Measurements from ENCODE around the gene TMEM266. TPM values are rescaled to one million over a fixed set of nuclear protein-coding genes. Genes with fewer than 3 reads are reported as not detected.

The TMEM266 gene
- total RNA-seq, 1 experiment from 2014 or later, result not detected

DNA sequence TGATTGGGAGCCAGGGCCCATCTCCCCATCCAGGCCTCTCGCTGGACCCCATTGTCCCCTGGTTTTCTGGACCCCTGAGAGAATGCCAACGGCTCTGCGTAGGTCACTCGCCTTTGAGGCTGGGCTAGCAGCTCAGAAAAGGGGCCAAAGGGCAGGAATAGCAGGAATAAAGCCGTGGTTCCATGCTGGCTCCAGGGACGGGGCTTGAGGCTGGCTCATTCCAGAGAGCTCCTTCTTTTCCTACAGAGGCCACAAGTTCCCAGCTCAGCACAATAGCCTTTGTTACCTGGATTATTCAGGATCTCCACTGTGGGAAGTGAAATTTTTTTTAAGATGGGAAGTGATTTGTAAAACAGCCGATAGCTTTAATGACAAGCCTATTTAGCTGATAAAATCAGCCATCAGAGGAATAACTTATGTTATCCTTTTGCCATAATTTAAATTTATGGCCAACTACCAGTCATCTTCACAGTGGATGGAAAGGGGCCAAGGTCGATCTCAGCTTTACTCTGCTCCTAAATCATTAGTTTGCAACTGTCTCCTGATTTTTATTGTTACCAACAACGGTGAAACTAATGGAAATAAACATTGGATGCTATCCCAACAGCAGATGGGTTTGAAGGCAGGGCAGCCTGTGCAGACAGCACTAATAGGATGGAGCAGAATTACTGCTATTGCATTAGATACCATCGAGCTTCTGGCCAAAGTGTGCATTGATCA, 124.3 kb downstream of the TMEM266 start:
- no peak for DNase-seq (ENCODE audit: low read depth)

GRCh38 chr15:76184650-76185035, 124.9 kb downstream of the TMEM266 start:
- no peak for DNase-seq (ENCODE audit: low read depth)

DNA sequence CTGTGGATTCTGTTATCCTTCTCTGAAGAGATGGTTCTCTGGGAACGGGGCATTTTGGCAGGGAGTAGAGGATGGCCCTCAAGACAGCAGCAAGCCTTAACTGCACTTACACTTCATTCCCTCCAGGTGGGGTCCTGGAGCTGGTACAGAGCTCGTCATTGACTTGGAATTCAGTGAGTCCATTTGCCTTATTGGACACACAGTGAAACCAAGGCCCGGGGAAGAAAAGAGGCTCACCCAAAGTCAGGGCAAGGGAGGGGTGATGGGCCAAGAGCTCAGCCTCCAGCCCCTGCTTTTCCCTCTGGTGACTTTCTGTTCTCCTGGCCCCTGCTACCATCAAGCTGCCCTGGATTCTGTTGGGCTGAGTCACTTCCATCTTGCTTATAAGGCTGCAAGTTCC, 125.9 kb downstream of the TMEM266 start:
- DNase-seq (ENCODE audit: low read depth), result peak; percentile 84

DNA sequence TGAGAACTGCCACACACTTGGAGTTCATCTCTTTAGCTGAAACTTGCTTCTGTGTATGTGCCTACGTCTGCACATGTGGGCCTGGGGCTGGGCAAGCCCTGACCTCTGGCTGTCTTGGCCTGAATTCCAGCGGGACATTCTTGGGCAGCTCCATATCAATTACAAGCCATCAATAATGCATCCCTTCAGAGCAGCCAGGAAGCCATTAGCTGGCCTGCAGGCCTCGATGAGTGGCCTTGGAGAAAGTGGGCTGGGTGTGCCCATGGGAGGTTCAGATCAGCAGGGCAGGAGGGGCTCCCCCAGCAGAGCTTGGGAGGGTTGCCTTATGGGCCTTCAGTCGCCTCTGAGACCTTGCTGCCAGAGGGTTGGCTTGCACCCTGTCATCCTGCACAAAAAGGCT, 127.4 kb downstream of the TMEM266 start:
- no peak for DNase-seq (ENCODE audit: low read depth)

GRCh38 chr15:76189106-76189505, 129.3 kb downstream of the TMEM266 start:
- no peak for DNase-seq (ENCODE audit: low read depth)

GRCh38 chr15:76190070-76190564, 130.3 kb downstream of the TMEM266 start:
- no peak for DNase-seq (ENCODE audit: low read depth)

GRCh38 chr15:76190751-76191538, 131.2 kb downstream of the TMEM266 start:
- DNase-seq (ENCODE audit: low read depth), result peak; percentile 79

- no peak for DNase-seq (ENCODE audit: low read depth)
These were observed 131.9 kb downstream of the TMEM266 start for GRCh38 chr15:76191539-76192244.

- DNase-seq (ENCODE audit: low read depth), result no peak
These were observed 132.9 kb downstream of the TMEM266 start for GRCh38 chr15:76192715-76193114.

GRCh38 chr15:76193934-76194333, 134.1 kb downstream of the TMEM266 start:
- no peak for DNase-seq (ENCODE audit: low read depth)

GRCh38 chr15:76195506-76196268, 135.9 kb downstream of the TMEM266 start:
- no peak for DNase-seq (ENCODE audit: low read depth)

- peak; percentile 94 for DNase-seq (ENCODE audit: low read depth)
These were observed 136.8 kb downstream of the TMEM266 start for GRCh38 chr15:76196269-76197231.

DNA sequence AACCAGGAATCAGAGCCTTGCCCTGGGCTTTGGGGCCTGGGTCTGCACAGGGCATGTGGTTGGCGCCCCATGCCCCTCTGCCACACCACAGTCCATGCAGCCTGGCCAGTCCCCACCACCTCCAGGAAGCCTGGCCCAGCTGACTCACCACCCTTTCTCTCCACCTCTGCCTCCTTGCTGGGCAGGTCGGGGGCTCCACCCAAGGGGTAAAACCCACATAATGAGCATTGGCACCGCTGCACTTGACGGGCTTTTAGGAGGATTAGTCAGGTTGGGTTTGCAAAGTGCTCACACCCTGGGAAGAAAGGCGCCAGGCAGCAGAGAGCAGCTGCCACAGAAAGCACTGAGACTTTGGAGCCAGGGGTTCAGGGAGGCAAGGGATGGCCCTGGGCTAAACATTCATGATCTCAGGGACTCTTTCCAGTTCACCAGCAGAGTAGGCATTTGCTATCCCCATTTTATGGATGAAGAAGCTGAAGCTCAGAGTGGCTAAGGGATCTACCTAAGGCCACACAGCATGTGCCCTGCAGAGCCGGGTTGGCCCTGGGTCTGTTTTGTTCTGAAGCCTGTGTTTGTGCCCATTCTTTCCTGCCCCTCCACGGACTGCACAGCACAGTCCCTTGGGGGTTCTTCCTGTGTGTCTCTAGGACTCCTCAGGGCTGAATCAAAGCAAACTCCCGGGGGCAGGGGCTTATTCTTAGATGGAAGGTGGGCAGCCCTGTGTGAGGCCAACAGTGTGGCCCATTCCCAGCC, 138.1 kb downstream of the TMEM266 start:
- DNase-seq (ENCODE audit: low read depth), result peak; percentile 78

- no peak for DNase-seq (ENCODE audit: low read depth)
These were observed 138.8 kb downstream of the TMEM266 start for GRCh38 chr15:76198456-76199105.

DNA sequence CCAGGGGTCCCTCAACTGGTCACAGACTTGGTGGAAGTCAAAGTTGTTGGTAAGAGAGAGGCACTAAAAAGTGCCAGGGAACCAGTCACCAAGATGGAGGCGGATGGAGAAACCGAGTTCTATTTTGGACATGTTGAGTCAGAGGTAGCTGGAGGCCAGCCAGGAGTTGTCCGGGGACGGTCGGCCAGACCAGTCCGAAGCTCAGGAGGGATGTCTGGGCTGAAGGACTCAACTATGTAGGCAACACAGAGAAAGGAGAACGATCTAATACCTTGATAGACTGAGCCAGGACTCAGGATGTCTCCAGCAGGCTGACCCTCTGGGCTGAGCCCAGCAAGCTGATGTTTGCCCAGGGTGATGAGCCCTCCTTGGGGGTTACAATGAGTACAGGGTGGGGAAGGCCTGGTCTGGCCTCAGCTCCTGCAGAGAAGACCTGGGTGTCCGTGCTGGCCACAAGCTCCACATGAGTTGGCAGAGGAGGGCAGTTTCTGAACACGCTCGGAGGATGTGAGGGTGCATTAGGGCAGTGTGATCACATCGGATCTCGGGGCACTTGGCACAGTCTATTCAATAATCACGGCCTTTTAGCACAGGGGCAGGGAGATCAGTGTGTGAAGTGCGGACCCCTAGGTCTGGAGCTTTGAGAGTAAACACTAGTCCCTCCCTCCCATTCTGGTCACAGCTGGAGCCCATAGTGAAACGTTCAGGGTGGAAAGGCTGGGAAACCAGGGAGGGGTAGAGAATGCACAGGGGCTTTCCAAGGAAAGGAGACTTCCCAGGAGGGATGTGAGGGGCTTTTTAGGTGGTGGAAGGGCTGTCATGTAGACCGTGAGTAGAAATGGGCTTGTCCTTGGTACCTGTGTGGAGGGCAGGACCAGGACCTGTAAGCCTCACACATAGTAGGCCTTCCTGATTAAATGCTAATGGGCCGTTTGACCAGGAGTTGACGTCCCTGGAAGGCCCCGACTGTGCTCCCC, 139.6 kb downstream of the TMEM266 start:
- DNase-seq (ENCODE audit: low read depth), result peak; percentile 92

- no peak for DNase-seq (ENCODE audit: low read depth)
These were observed 140.3 kb downstream of the TMEM266 start for GRCh38 chr15:76200083-76200465.

DNA sequence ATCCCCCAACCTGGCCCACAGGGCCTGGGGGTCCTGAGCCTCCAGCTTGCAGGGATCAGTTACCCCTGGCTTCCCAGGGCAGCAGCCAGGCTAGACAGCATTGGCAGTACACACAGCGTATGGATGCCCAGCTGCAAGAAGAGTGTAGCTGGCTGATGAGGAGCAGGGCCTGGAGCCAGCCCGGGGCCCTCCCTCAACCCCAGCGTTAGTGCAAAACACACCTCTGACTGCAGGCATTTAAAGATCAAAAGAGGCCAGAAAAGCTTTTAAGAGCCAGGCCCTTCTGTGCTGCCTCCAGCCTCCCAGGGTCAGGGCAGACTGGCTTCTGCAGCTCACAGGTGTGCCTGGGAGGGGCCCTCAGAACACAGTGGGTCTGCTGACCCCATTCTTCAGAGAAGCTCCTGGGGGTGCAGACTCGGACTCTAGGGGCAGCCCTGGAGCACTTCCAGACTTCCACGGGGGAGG, 140.9 kb downstream of the TMEM266 start:
- DNase-seq (ENCODE audit: low read depth), result no peak

Measured in RPMI7951 (cell line).